HG03520 (cell line): ENCODE data around the gene SLC35C1.
"Not testable (repeated sequence)": the region's sequence is repeated elsewhere in the genome, so short reads cannot be mapped to it uniquely, and the experiment has no call there.

ENCODE experiments used
- ATAC-seq: cut with Tn5 transposase; IDR thresholded peaks from one replicate; pipeline ENCODE4 v1.9.1; 2021; ENCODE audit warnings: mild to moderate bottlenecking, moderate library complexity; ENCODE audit not compliant: unreplicated experiment

The SLC35C1 gene

GRCh38 chr11:45786272-45786671, 18.7 kb upstream of the SLC35C1 start:
- ATAC-seq = no peak

- ATAC-seq = no peak
Measured at GRCh38 chr11:45788887-45789286, 16.1 kb upstream of the SLC35C1 start.

GRCh38 chr11:45791524-45791923, 13.4 kb upstream of the SLC35C1 start:
- ATAC-seq = no peak

GRCh38 chr11:45794169-45794568, 10.8 kb upstream of the SLC35C1 start:
- ATAC-seq = no peak

GRCh38 chr11:45795379-45795778, 9.6 kb upstream of the SLC35C1 start:
- ATAC-seq = no peak

GRCh38 chr11:45796461-45796861, 8.5 kb upstream of the SLC35C1 start:
- no peak for ATAC-seq

GRCh38 chr11:45798793-45799441, 6.0 kb upstream of the SLC35C1 start:
- ATAC-seq = no peak

GRCh38 chr11:45799562-45799961, 5.4 kb upstream of the SLC35C1 start:
- no peak for ATAC-seq

GRCh38 chr11:45800261-45800660, 4.7 kb upstream of the SLC35C1 start:
- no peak for ATAC-seq

GRCh38 chr11:45801723-45802315, 3.1 kb upstream of the SLC35C1 start:
- ATAC-seq = no peak

- ATAC-seq = no peak
Measured at GRCh38 chr11:45802531-45803317, 2.2 kb upstream of the SLC35C1 start.

- no peak for ATAC-seq
Measured at GRCh38 chr11:45803971-45804760, 783 bp upstream of the SLC35C1 start.

GRCh38 chr11:45805305-45806071, 539 bp downstream of the SLC35C1 start:
- ATAC-seq = peak; percentile 24

- no peak for ATAC-seq
Measured at GRCh38 chr11:45806072-45806933, 1.4 kb downstream of the SLC35C1 start.

GRCh38 chr11:45806937-45807791, 2.2 kb downstream of the SLC35C1 start:
- no peak for ATAC-seq

GRCh38 chr11:45807792-45808238, 2.9 kb downstream of the SLC35C1 start:
- no peak for ATAC-seq

GRCh38 chr11:45808427-45808826, 3.5 kb downstream of the SLC35C1 start:
- not testable (repeated sequence) for ATAC-seq
